GM18517 (cell line): ENCODE results near the gene PTPRD.

Source experiments
- ATAC-seq: cut with Tn5 transposase; IDR thresholded peaks from one replicate; pipeline ENCODE4 v1.9.1; 2021; ENCODE audit warnings: mild to moderate bottlenecking, moderate library complexity; ENCODE audit not compliant: unreplicated experiment

Gene PTPRD

GRCh38 chr9:10204276-10204675 lies 408.5 kb downstream of the PTPRD start:
- no peak for ATAC-seq

DNA sequence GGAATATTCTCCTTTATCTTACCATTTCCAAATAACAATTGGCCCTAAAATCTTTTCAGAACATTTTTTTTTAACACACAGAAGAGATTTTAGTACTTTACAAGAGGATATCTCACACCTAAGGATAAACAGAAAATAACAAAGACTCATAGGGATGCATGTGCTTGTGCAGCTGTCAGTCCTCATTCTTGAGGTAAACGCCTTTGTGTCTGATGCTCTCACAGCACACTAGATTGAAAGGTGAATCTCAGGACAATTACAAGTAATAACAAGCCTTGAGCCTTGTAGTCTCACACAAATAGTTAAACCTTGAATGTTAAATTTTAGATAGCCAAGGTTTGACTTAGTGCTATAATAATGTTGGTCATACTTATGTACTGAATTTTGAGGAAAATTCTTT lies 439.2 kb downstream of the PTPRD start:
- ATAC-seq, result no peak

GRCh38 chr9:10172476-10172875 lies 440.3 kb downstream of the PTPRD start:
- ATAC-seq, result no peak

DNA sequence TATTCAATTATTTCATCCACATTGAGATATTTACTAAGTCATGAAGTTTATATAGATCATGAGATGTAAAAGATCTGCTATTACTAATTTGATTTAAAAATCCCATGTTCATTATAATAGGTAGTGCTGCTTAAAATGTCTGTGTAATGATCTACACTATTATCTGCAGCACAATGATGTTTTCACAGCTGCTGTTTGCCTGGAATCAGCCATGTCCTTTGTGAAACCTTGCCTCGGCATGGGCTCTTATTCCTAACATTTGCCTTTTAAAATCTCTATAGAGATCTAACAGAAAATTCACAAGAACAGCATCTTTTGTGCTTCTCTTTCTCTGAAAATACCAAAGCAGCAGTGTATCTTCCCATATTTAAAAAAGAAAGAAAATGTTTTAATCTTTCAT lies 444.6 kb downstream of the PTPRD start:
- no peak for ATAC-seq

- ATAC-seq, result no peak
Measured at GRCh38 chr9:10148796-10149195, 464.0 kb downstream of the PTPRD start.

DNA sequence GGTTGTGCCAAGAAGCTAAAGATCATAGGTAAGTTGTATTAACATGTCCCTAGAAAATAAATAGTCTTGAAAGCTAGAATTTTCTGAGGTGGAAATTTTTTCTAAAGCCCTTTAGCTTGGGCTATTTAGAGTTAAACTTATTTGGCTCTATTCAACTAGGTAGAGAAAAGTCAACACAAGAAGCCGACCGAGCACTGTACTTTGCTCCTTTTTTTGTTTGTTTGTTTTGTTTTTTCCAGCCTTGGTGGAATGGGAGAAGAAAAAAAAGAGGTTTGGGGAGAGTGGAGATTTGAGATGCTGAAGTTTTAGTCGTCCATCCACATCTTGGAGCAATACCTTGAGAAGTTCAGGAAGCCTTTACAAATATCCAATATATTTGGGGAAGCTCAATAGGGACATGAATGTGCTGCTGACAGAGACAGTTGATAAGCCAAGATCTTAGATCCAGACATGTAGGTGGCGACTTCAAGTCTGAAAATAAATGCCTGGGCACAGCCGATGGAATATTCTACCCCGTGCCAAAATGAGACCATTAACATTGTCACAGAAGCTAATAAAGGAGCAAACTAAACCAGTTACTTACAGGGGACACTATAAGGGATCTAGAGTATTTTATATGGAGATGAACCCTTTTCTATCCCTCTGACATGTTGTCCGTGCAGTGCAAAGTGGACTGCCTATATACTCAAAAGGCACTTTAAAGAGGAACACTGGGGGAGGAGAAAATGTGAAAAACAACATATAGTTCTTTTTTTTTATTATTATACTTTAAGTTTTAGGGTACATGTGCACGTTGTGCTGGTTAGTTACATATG lies 466.1 kb downstream of the PTPRD start:
- ATAC-seq, result no peak

GRCh38 chr9:10144355-10144754 lies 468.4 kb downstream of the PTPRD start:
- no peak for ATAC-seq

- ATAC-seq, result no peak
Measured at GRCh38 chr9:10135553-10135952, 477.2 kb downstream of the PTPRD start.

DNA sequence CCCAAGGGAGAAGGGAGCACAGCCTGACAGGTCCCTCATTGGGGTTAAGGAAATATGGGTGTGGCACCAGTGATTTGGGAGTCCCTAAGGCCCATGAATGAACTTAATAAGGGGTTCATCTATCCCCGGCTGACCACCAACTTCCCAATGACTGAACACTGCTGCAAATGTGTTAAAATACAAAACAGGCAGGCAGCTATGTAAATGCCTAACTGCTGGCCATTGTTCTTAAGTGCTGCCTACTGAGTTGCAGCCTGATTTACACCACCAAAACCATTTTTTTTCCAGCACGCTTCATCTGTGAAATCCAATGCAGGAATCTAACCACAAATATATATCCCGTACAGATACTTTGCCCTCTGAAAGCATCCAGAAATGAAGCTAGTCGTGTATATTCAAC lies 478.5 kb downstream of the PTPRD start:
- no peak for ATAC-seq

DNA sequence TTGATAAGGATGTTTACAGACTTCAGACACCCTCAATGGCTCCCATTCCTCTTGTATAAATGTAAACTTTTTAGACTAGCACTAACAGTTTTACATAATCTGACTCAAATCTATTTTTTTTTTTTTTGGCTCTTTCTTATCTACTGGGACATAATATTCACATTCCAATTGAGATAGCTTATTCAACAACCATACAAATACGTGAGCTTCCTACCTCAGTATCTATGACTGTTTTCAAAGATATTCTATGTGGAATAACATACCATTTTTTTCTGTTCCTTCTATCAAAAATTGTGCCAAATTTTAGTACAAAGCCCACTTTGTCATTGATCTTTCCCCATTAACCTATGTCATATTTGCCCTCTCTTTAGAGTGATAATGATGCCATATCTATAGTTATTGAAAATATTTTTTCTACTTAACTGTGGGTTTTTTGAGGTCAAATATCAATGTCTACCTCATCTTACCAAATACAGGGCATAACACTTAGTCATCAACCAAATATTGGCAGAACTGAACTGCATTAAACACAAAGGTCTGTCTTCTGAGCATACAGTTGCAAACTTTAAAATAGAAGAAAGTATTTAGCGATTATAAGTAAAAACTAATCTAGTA lies 482.6 kb downstream of the PTPRD start:
- no peak for ATAC-seq

GRCh38 chr9:10127867-10128266 lies 484.9 kb downstream of the PTPRD start:
- no peak for ATAC-seq

- ATAC-seq, result no peak
Measured at GRCh38 chr9:10112798-10113197, 500.0 kb downstream of the PTPRD start.

DNA sequence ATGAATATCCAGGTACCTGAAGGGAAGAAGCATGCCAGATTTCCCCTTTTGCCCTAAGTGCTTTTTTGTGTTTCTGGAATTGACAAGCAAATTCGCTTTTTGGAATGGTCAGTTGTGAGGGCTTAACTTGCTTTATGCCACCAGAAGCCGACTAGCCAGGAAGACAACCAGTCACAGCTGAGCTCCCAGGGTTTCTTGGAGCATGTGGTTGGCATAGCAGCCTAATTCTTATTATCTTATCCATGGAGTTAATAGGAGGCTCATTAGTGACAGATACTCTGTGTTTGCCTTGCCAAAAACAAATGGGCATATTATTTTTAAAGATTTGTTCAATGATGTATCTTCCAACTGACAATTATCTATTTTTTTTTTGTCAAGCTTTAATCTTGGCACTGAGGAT lies 500.7 kb downstream of the PTPRD start:
- no peak for ATAC-seq

GRCh38 chr9:10108815-10109214 lies 504.0 kb downstream of the PTPRD start:
- no peak for ATAC-seq

DNA sequence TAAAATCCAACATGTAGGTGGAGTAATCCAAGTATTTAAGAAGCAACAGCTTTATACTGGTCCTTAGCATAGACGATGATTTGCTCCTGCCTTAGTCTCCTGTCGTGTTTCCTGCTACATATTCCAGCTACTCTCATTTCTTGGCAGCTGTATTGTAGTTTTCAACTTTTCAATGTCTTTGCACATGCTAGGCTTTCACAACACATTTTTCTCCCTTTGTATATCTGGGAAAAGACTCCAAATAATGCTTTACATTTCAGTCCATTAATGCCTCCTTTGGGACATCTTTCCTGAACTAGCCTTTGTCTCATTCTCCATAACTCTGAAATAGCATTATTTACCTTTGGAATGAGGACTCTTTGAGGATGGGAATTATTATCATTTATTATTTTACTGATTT lies 508.0 kb downstream of the PTPRD start:
- ATAC-seq, result no peak

- ATAC-seq, result no peak
Measured at GRCh38 chr9:10095208-10095607, 517.6 kb downstream of the PTPRD start.

- ATAC-seq, result no peak
Measured at GRCh38 chr9:10094563-10094962, 518.2 kb downstream of the PTPRD start.

GRCh38 chr9:10080012-10080411 lies 532.8 kb downstream of the PTPRD start:
- no peak for ATAC-seq

DNA sequence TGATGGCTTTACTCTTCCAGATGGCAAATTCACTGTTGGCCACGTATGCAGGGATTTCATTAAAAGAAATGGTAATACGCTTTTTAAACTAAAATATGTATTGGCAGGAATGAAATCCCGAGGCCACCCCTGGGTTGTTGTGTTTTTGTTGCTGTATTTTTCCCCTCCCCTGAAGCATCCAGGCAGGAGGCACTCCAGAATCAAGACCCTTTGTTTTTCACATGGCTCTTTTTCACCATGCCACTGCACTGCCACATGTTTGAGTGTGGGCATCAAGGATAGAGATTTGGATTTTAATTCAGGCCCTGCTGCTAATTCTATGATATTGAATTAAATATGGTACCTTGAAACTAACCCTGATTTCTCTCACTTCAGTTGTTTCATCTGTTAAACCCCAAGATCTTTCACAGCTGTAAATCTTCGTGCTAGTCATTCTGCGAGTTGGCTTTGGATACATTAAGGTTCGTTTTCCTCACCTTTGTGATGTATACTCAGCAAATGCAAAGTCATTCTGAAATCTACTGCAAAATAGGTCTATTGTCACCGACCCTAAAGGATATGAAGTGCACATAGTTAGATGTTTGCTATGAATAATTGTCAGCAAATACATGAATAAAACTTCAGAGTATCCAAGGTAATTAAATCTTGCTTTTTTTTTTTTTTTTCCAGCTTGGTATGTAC lies 533.4 kb downstream of the PTPRD start:
- ATAC-seq, result no peak

DNA sequence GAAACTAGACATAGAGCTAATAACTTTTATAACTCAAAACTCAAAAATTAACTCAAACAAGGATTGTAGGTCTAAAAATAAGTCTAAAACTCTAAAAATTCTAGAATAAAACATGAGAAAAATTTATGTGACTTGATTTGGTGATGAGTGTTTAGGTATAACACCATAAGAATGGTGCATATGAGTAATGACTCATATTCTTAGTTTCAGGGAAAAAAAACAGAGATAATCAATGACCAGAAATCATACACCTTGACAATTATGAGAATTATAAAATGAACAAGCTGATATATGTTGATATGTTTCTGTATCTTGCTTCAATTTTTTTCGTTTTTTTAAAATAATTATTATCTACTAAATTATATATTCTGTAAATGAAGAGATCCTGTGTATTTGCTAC lies 541.2 kb downstream of the PTPRD start:
- ATAC-seq, result no peak

DNA sequence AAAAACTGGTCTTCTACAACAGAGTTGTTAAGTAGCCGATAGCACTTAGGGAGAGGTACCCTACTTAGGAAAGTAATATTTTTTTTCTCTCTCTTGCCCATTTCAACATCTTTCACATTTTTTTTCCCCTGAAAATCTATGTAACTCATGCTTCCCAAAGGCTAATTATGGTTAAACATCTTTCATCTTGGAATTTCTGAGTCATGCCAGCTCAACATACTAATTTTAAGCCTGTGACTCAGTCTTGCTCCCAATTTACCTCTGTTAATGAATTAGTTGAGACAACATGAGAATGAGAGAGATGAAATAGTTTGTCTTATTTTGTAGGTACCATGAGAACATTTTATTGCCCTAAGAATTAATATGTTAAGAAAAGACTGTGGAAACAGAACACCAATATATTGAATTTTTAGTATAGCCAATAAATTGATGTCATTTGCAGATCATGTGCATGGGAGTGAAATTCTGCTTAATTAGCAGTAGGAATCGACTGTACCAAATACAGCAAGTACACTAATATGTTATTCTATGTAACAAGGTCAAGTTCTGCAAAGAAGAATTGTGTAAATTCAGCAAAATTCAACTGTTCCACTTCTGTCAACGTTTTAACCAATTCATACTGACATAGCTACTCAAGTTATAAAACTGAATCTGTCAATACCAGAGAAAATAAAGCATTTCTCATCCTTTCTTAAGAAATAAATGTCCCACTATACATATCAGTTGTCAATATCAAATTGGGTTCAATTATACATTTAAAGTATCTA lies 550.0 kb downstream of the PTPRD start:
- ATAC-seq, result no peak
